Measurements from ENCODE around the gene NBPF12. TPM values are rescaled to one million over a fixed set of nuclear protein-coding genes. Genes with fewer than 3 reads are reported as not detected.
"Not testable (repeated sequence)": the region's sequence is repeated elsewhere in the genome, so short reads cannot be mapped to it uniquely, and the experiment has no call there.

The NBPF12 gene
- total and polyA plus RNA-seq, 2 donors (not counting 1 experiment from before 2014, with no cell fraction given), result 19.4 to 43.6 TPM

DNA sequence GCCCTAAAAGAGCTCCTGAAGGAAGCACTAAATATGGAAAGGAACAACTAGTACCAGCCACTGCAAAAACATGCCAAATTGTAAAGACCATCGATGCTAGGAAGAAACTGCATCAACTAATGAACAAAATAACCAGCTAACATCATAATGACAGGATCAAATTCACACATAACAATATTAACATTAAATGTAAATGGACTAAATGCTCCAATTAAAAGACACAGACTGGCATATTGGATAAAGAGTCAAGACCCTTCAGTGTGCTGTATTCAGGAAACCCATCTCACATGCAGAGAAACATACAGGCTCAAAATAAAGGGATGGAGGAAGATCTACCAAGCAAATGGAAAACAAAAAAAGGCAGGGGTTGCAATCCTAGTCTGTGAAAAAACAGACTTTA is 70.4 kb downstream of the NBPF12 start:
- H3K27me3 Mint-ChIP-seq; H3K9ac ChIP-seq (ENCODE audit: low read length); H3K27ac Mint-ChIP-seq; H3K4me1 Mint-ChIP-seq; H4K20me1 ChIP-seq (ENCODE audit: control insufficient read depth, insufficient read depth, low read length, poor library complexity, severe bottlenecking); H3K79me2 ChIP-seq (ENCODE audit: control insufficient read depth, insufficient read depth, low read length); H3K4me3 ChIP-seq (ENCODE audit: control extremely low read depth in 1 of 5, extremely low read depth in 1 of 5, insufficient read depth in 1 of 5, low read depth in 2 of 5, low read length in 4 of 5); H2AFZ ChIP-seq (ENCODE audit: insufficient read depth, low read depth, low read length, poor library complexity, severe bottlenecking); H3K4me2 ChIP-seq (replicated peaks; ENCODE audit: low read depth, low read length, poor library complexity, severe bottlenecking); H3K27ac ChIP-seq (ENCODE audit: low read length in 2 of 2); H3K27me3 ChIP-seq (replicated peaks in 1 of 4; ENCODE audit: control extremely low read depth in 1 of 4, control insufficient read depth in 3 of 4, insufficient read depth in 4 of 4, low read length in 3 of 4); H3K4me1 ChIP-seq (ENCODE audit: control insufficient read depth in 2 of 2, insufficient read depth in 2 of 2, low read length in 2 of 2); ATAC-seq (ENCODE audit: low read depth); H3K9me3 Mint-ChIP-seq (ENCODE audit: insufficient read depth); H3K9me3 ChIP-seq (ENCODE audit: control extremely low read depth in 1 of 3, control insufficient read depth in 2 of 3, insufficient read depth in 1 of 3, low read length in 2 of 3); DNase-seq; H3K4me3 Mint-ChIP-seq; CTCF ChIA-PET; intact Hi-C loops (cut with micrococcal nuclease); H3K36me3 ChIP-seq (replicated peaks in 1 of 2; ENCODE audit: control extremely low read depth in 1 of 2, control insufficient read depth in 1 of 2, extremely low read depth in 1 of 2, insufficient read depth in 2 of 2, low read length in 1 of 2); POLR2A ChIA-PET: not testable (repeated sequence)
- no CpG with 5 or more reads among the region's 1 CpG for WGBS (ENCODE audit: insufficient coverage)

DNA sequence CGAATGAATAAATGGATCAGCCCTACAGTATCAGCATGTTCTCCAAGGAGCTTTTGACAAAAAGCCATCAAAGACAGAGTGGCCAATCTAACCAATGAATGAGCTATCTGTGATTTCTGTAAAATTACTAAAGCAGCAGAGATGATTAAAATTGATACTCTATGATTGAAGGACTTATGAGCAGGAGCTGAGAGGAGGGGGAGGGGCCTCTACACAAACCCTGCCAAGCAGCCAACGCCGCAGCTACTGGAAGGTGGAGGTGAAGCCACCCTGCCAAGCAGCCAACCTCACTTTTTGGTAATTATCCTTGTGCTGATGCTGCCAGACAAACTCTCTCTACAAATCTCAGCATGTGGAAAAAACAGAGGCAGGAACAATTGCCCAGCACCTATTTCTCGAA is 88.9 kb downstream of the NBPF12 start:
- intact Hi-C loops (cut with micrococcal nuclease); H3K27ac Mint-ChIP-seq; H3K36me3 ChIP-seq (replicated peaks in 1 of 2; ENCODE audit: control extremely low read depth in 1 of 2, control insufficient read depth in 1 of 2, extremely low read depth in 1 of 2, insufficient read depth in 2 of 2, low read length in 1 of 2); H3K4me3 Mint-ChIP-seq; H3K4me1 Mint-ChIP-seq; H2AFZ ChIP-seq (ENCODE audit: insufficient read depth, low read depth, low read length, poor library complexity, severe bottlenecking); H3K4me3 ChIP-seq (ENCODE audit: control extremely low read depth in 1 of 5, extremely low read depth in 1 of 5, insufficient read depth in 1 of 5, low read depth in 2 of 5, low read length in 4 of 5); H3K4me2 ChIP-seq (replicated peaks; ENCODE audit: low read depth, low read length, poor library complexity, severe bottlenecking); ATAC-seq (ENCODE audit: low read depth); H3K9me3 ChIP-seq (ENCODE audit: control extremely low read depth in 1 of 3, control insufficient read depth in 2 of 3, insufficient read depth in 1 of 3, low read length in 2 of 3); DNase-seq; H3K27me3 ChIP-seq (replicated peaks in 1 of 4; ENCODE audit: control extremely low read depth in 1 of 4, control insufficient read depth in 3 of 4, insufficient read depth in 4 of 4, low read length in 3 of 4); H3K4me1 ChIP-seq (ENCODE audit: control insufficient read depth in 2 of 2, insufficient read depth in 2 of 2, low read length in 2 of 2); CTCF ChIA-PET; POLR2A ChIA-PET; H3K79me2 ChIP-seq (ENCODE audit: control insufficient read depth, insufficient read depth, low read length); H3K9ac ChIP-seq (ENCODE audit: low read length); H3K27ac ChIP-seq (ENCODE audit: low read length in 2 of 2); H4K20me1 ChIP-seq (ENCODE audit: control insufficient read depth, insufficient read depth, low read length, poor library complexity, severe bottlenecking); H3K9me3 Mint-ChIP-seq (ENCODE audit: insufficient read depth): not testable (repeated sequence)
- WGBS (ENCODE audit: insufficient coverage), result 80% methylated on average over 3 of the region's 4 CpGs
- peaks cover 14% of the 10 kb centered on the region for H3K27me3 Mint-ChIP-seq

DNA sequence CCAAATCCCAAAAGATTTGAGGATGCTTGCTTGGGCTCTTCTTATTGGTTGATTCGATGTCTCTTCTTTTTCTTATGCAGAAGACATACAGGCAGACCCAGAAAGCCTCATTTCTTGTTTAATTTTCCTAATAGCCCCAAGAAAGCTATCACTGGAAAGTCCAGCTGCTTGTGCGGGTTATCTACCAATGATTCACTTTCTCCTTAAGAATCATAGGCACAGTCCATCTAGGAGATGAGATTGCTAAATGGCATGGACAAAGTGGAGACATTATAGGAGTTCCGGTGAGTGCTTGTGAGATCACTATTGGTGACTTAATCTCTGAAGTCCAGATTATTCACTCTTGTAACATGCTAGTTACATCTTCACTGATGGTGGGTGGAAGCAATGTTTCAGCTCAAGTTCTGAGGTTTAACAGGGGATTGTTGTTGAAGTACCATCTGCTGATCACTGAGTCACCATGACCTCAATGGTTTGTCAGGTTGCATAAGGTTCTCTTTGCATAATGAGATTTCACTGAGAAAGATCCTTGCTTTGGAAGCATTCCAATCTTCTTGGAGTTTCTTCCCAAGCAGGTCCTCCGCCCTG is 92.0 kb downstream of the NBPF12 start:
- DNase-seq; H3K4me2 ChIP-seq (replicated peaks; ENCODE audit: low read depth, low read length, poor library complexity, severe bottlenecking); ATAC-seq (ENCODE audit: low read depth); H3K4me3 ChIP-seq (ENCODE audit: control extremely low read depth in 1 of 5, extremely low read depth in 1 of 5, insufficient read depth in 1 of 5, low read depth in 2 of 5, low read length in 4 of 5); H3K4me3 Mint-ChIP-seq; POLR2A ChIA-PET; H3K9me3 Mint-ChIP-seq (ENCODE audit: insufficient read depth); H3K9me3 ChIP-seq (ENCODE audit: control extremely low read depth in 1 of 3, control insufficient read depth in 2 of 3, insufficient read depth in 1 of 3, low read length in 2 of 3); H4K20me1 ChIP-seq (ENCODE audit: control insufficient read depth, insufficient read depth, low read length, poor library complexity, severe bottlenecking); H3K4me1 Mint-ChIP-seq; H3K27ac ChIP-seq (ENCODE audit: low read length in 2 of 2); H3K79me2 ChIP-seq (ENCODE audit: control insufficient read depth, insufficient read depth, low read length); H3K27ac Mint-ChIP-seq; H3K36me3 ChIP-seq (replicated peaks in 1 of 2; ENCODE audit: control extremely low read depth in 1 of 2, control insufficient read depth in 1 of 2, extremely low read depth in 1 of 2, insufficient read depth in 2 of 2, low read length in 1 of 2); H2AFZ ChIP-seq (ENCODE audit: insufficient read depth, low read depth, low read length, poor library complexity, severe bottlenecking); H3K4me1 ChIP-seq (ENCODE audit: control insufficient read depth in 2 of 2, insufficient read depth in 2 of 2, low read length in 2 of 2); H3K9ac ChIP-seq (ENCODE audit: low read length); CTCF ChIA-PET; H3K27me3 ChIP-seq (replicated peaks in 1 of 4; ENCODE audit: control extremely low read depth in 1 of 4, control insufficient read depth in 3 of 4, insufficient read depth in 4 of 4, low read length in 3 of 4); intact Hi-C loops (cut with micrococcal nuclease): not testable (repeated sequence)
- H3K27me3 Mint-ChIP-seq, result peaks cover 18% of the 10 kb centered on the region
- WGBS (ENCODE audit: insufficient coverage), result no CpG with 5 or more reads among the region's 4 CpGs

All from B cell (primary cell).